H54 (cell line): ENCODE results near the gene PATZ1.

ENCODE experiments used
- DNase-seq: peaks from one replicate; pipeline ENCODE4 v3.0.0; 2011; ENCODE audit warnings: low spot score, mixed read lengths; ENCODE audit not compliant: insufficient read length
- FAIRE-seq: peaks from 3 replicates; lab custom pipeline; 2011; peaks lifted over from hg19 to GRCh38; lab: Jason Lieb, UNC
- POLR2A ChIP-seq: IDR thresholded peaks from 2 replicates; pipeline ENCODE4 v1.6.1; 2011; ENCODE audit warnings: low read depth, mild to moderate bottlenecking, low read length

Gene PATZ1

GRCh38 chr22:31308181-31308580 is 38.0 kb downstream of the PATZ1 start:
- FAIRE-seq: no peak
- TF ChIP-seq POLR2A: no peak
- DNase-seq: no peak

- no peak for TF ChIP-seq POLR2A
- no peak for DNase-seq
- no peak for FAIRE-seq
Measured at GRCh38 chr22:31305194-31305593, 41.0 kb downstream of the PATZ1 start.

- DNase-seq (no peak), FAIRE-seq (no peak)
- no peak for TF ChIP-seq POLR2A
Measured at GRCh38 chr22:31302537-31302936, 43.6 kb downstream of the PATZ1 start.

- DNase-seq (no peak), FAIRE-seq (no peak)
- no peak for TF ChIP-seq POLR2A
Measured at GRCh38 chr22:31302006-31302405, 44.1 kb downstream of the PATZ1 start.

GRCh38 chr22:31300896-31301295 is 45.2 kb downstream of the PATZ1 start:
- no peak for TF ChIP-seq POLR2A
- no peak for FAIRE-seq

GRCh38 chr22:31295831-31296657 is 50.1 kb downstream of the PATZ1 start:
- FAIRE-seq (no peak), DNase-seq (no peak)
- TF ChIP-seq POLR2A: no peak

More at GRCh38 chr22:31300896-31301295, 45.2 kb downstream of the PATZ1 start:
- DNase-seq: no peak

- no peak for TF ChIP-seq POLR2A
Measured at GRCh38 chr22:31295360-31295759, 50.8 kb downstream of the PATZ1 start.

GRCh38 chr22:31292236-31292989 is 53.7 kb downstream of the PATZ1 start, which contains the start of gene PIK3IP1:
Gene PIK3IP1, minus strand, starts transcription at chr22:31292488. Its CDS starts 144 bp downstream, at chr22:31292344.
- no peak for TF ChIP-seq POLR2A
- FAIRE-seq (peak; percentile 70), DNase-seq (peak; percentile 50)

More at GRCh38 chr22:31295360-31295759, 50.8 kb downstream of the PATZ1 start:
- DNase-seq: no peak
- FAIRE-seq: no peak

GRCh38 chr22:31291481-31292235 is 54.5 kb downstream of the PATZ1 start:
- DNase-seq (no peak), FAIRE-seq (no peak)
- no peak for TF ChIP-seq POLR2A

GRCh38 chr22:31290494-31291471 is 55.4 kb downstream of the PATZ1 start:
- FAIRE-seq: no peak
- no peak for TF ChIP-seq POLR2A
- DNase-seq: peak; percentile 85

- TF ChIP-seq POLR2A: no peak
- no peak for FAIRE-seq
- no peak for DNase-seq
Measured at GRCh38 chr22:31289344-31289743, 56.8 kb downstream of the PATZ1 start.

GRCh38 chr22:31288496-31289240 is 57.5 kb downstream of the PATZ1 start:
- no peak for TF ChIP-seq POLR2A
- FAIRE-seq: no peak

More at GRCh38 chr22:31288496-31289240, 57.5 kb downstream of the PATZ1 start:
- no peak for DNase-seq
